ENCODE data around the gene NMNAT2.

The NMNAT2 gene

DNA sequence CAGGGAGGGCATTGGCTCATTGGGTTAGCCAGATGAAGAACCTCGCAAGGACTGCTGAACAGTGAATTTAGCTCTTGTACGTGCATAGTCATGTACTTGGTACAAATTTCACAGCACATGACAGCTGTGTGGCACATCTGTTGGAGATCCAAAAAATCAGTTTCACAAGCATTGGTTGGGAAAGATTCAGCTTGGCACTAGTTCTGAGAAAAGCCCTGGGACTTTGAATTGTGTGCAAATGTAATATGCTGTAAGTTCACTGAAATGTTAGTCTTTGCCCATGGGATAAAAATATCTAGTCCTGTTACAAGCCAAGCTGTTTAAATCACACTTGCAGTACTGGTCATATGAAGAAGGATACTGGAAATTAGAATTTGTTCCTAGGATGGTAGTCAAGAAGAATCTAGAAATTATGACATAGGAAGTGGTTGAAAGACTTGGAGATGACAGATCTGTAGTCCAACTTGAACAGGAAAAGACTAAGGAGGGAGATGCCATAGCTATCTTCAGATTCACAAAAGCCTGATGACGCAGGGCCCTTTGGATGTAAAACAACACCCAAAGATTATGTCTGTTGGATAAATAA lies 212.9 kb downstream of the NMNAT2 start:
- DNase-seq (ENCODE audit: low read depth, low spot score): no peak
- TF ChIP-seq CTCF (IDR thresholded peaks at IDR 0.05; ENCODE audit: low read depth, low read length): no peak
- no peak overlapping the region for H3K4me3 ChIP-seq (ENCODE audit: low read depth, low read length)
- in situ Hi-C loops (cut with HindIII; ENCODE audit: low sequenced_read_pairs): no loop called here

- TF ChIP-seq CTCF (IDR thresholded peaks at IDR 0.05; ENCODE audit: low read depth, low read length): no peak
- H3K4me3 ChIP-seq (ENCODE audit: low read depth, low read length): no peak overlapping the region
- in situ Hi-C loops (cut with HindIII; ENCODE audit: low sequenced_read_pairs): no loop called here
- DNase-seq (ENCODE audit: low read depth, low spot score): no peak
Observed at GRCh38 chr1:183203094-183203493, 215.1 kb downstream of the NMNAT2 start.

DNA sequence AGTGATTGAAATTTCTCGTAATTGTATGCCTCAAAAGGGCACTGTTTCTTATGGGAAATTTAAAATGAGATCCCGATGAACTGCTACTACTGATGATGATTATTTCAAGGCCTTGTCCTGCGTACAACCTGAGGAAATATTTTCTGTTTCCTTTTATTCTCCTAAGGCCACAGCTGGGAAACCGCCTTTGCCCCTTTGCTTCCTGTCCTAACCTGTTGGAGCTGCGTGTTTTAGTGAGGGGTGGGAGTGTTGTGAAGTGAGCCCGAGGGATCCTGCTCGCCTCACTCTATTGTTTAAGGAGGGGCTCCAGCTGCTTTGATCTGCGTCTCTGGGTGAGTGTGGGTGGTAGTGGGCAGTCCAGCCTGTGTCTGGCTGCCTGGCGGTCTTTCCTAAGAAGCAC lies 217.7 kb downstream of the NMNAT2 start:
- H3K4me3 ChIP-seq (ENCODE audit: low read depth, low read length): no peak overlapping the region
- no peak for DNase-seq (ENCODE audit: low read depth, low spot score)
- in situ Hi-C loops (cut with HindIII; ENCODE audit: low sequenced_read_pairs): no loop called here
- no peak for TF ChIP-seq CTCF (IDR thresholded peaks at IDR 0.05; ENCODE audit: low read depth, low read length)

DNA sequence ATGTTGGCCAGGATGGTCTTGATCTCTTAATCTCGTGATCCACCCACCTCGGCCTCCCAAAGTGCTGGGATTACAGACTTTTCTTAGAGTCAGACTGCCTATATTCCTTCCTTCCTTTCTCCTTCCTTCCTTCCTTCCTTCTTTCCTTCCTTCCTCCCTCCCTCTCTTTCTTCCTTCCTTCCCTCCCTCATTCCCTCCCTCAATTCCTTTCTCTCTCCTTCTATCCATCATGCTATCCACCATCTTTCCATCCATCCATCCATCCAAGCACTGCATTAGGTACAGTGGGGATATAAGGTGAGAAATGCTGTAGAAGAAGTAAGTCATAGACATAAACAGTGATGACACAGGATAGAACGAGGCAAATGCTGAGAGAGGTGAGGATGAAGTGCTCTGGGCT lies 218.9 kb downstream of the NMNAT2 start:
- TF ChIP-seq CTCF (IDR thresholded peaks at IDR 0.05; ENCODE audit: low read depth, low read length): no peak
- in situ Hi-C loops (cut with HindIII; ENCODE audit: low sequenced_read_pairs): no loop called here
- no peak for DNase-seq (ENCODE audit: low read depth, low spot score)
- no peak overlapping the region for H3K4me3 ChIP-seq (ENCODE audit: low read depth, low read length)

GRCh38 chr1:183198463-183198862 lies 219.7 kb downstream of the NMNAT2 start:
- in situ Hi-C loops (cut with HindIII; ENCODE audit: low sequenced_read_pairs): no loop called here
- peak; percentile 77 for DNase-seq (ENCODE audit: low read depth, low spot score)
- H3K4me3 ChIP-seq (ENCODE audit: low read depth, low read length): no peak overlapping the region
- TF ChIP-seq CTCF (IDR thresholded peaks at IDR 0.05; ENCODE audit: low read depth, low read length): no peak
